Articular chondrocyte of knee joint (primary cell): ENCODE results near the gene AHSG. TPM values are rescaled to one million over a fixed set of nuclear protein-coding genes. Genes with fewer than 3 reads are reported as not detected.

Source experiments
- small RNA-seq: library from RNA; depleted of rRNA; stranded (forward); fragments of <200 nt; gene quantifications from one replicate; pipeline ENCODE3, GENCODE V24; 2012
- total RNA-seq: library from RNA; depleted of rRNA; stranded (reverse); fragments of >200 nt; gene quantifications from 2 replicates; pipeline ENCODE4 v1.2.3, GENCODE V29; 2012

The AHSG gene
- total RNA-seq = 0.11 TPM in 1 of 2 replicates, not detected in the other

GRCh38 chr3:186612721-186613636, at the start of gene AHSG:
Gene AHSG, plus strand, starts transcription at chr3:186613060. Its CDS starts 82 bp downstream, at chr3:186613142.

GRCh38 chr3:186567072-186567921, 45.6 kb upstream of the AHSG start, which contains the start of gene TBCCD1:
Gene TBCCD1, minus strand, starts transcription at chr3:186567339. Its CDS starts 3,010 bp downstream, at chr3:186564329.

DNA sequence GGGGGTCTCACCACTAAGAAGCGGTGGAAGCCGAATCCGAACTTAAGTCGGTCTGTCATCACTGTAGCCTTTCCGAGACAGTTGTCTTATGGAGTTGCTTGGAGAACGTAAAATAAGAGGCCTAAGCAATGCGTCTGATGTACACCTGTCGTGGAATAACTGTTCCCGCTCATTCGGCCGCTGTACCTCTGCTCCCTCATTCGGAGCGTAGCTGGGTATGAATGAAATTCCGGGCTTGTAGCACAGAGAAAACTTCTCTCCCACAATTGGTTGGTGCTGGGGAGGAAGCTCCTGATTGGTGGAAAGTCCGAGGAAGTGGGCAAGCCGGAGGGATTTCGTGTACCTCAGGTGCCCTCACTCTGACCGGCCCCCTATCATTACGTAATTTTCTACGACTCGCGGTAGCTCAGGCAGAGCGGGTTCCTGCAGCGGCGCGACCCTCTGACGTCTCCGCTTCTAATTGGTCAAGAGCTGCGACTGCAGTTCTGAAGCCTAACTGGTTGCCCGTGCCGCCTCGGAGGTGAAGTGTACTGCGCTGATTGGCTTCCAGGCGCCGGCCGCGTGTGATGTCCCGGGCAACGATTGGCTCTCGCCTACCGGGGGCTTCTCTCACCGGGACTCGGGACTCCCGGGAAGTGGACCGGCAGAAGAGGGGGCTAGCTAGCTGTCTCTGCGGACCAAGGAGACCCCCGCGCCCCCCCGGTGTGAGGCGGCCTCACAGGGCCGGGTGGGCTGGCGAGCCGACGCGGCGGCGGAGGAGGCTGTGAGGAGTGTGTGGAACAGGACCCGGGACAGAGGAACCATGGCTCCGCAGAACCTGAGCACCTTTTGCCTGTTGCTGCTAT, 42.5 kb upstream of the AHSG start, which contains the start of gene DNAJB11:
Gene DNAJB11 (plus strand): TSS at position 625 of the 845 bp plus-strand sequence. CDS start 178 bp downstream, at position 803.

GRCh38 chr3:186639778-186640472, 27.1 kb downstream of the AHSG start, which contains the start of gene FETUB:
Gene FETUB, plus strand, starts transcription at chr3:186640399. Its CDS starts 62 bp downstream, at chr3:186640461.

GRCh38 chr3:186665625-186666188, 52.8 kb downstream of the AHSG start, which contains the start of gene HRG:
Gene HRG, plus strand, starts transcription at chr3:186666014. Its CDS starts 18 bp downstream, at chr3:186666032.

Small RNA genes lying within 50 kb of the gene (small RNA-seq; reads per million reads assigned to genes)
- gene RF00017 = not detected

Other genes with a start within 250 kb of the AHSG start
- gene CRYGS, start 68.7 kb upstream of the AHSG start, total RNA-seq = 1.6 and 1.8 TPM in 2 replicates
- gene TBCCD1, start 45.7 kb upstream of the AHSG start, total RNA-seq = 18.2 and 23.3 TPM in 2 replicates
- 47.1 and 54.6 TPM in 2 replicates for gene DNAJB11, start 42.3 kb upstream of the AHSG start, total RNA-seq
- not detected in 2 replicates for gene FETUB, start 27.3 kb downstream of the AHSG start, total RNA-seq
- not detected in 2 replicates for gene HRG, start 53.0 kb downstream of the AHSG start, total RNA-seq
- gene KNG1, start 104.3 kb downstream of the AHSG start, total RNA-seq = not detected in 2 replicates
- gene EIF4A2, start 170.5 kb downstream of the AHSG start, total RNA-seq = 381 and 595 TPM in 2 replicates
- gene RFC4, start 193.4 kb downstream of the AHSG start, total RNA-seq = 14.6 and 23.1 TPM in 2 replicates
- under 0.01 TPM in 1 of 2 replicates, not detected in the other for gene ADIPOQ, start 229.7 kb downstream of the AHSG start, total RNA-seq